Activated naive CD4-positive, alpha-beta T cell treated with anti-CD3 and anti-CD28 coated beads for 36 hours (primary cell): Measurements from ENCODE around the gene HIGD1B. TPM values are rescaled to one million over a fixed set of nuclear protein-coding genes. Genes with fewer than 3 reads are reported as not detected.

Source experiments
- CTCF ChIA-PET: fragments of 350-600 bp; sonication (Branson Sonifier 250); formaldehyde crosslinking; loops from one replicate; lab custom pipeline; 2021; ENCODE audit warnings: antibody characterized with exemption; lab: Charles Lee
- DNase-seq: peaks from one replicate; pipeline ENCODE4 v3.0.0-alpha.2; 2020
- H3K27ac Mint-ChIP-seq: one replicate; pipeline ENCODE4 v1.8.0; 2021; ENCODE audit warnings: mild to moderate bottlenecking, mixed read lengths
- H3K27me3 Mint-ChIP-seq: one replicate; pipeline ENCODE4 v1.8.0; 2021; ENCODE audit warnings: low read depth, mixed read lengths
- H3K36me3 Mint-ChIP-seq: one replicate; pipeline ENCODE4 v1.8.0; 2021; ENCODE audit warnings: low read depth, mixed read lengths
- H3K4me1 Mint-ChIP-seq: one replicate; pipeline ENCODE4 v1.8.0; 2021; ENCODE audit warnings: low read depth, mixed read lengths
- H3K4me3 Mint-ChIP-seq: one replicate; pipeline ENCODE4 v1.8.0; 2021; ENCODE audit warnings: mild to moderate bottlenecking, moderate library complexity, mixed read lengths
- H3K9me3 Mint-ChIP-seq: one replicate; pipeline ENCODE4 v1.8.0; 2021; ENCODE audit warnings: mixed read lengths
- intact Hi-C: fragments of 100-400 bp; cut with micrococcal nuclease; formaldehyde crosslinking; loops from one replicate; pipeline ENCODE4 v1.15.1; 2023
- total RNA-seq, 2 experiments: library from RNA; stranded (reverse); gene quantifications; one replicate each; pipeline ENCODE4 v1.2.3, GENCODE V29; 2021

The HIGD1B gene
- total RNA-seq, 2 experiments from 2014 or later, result not detected

DNA sequence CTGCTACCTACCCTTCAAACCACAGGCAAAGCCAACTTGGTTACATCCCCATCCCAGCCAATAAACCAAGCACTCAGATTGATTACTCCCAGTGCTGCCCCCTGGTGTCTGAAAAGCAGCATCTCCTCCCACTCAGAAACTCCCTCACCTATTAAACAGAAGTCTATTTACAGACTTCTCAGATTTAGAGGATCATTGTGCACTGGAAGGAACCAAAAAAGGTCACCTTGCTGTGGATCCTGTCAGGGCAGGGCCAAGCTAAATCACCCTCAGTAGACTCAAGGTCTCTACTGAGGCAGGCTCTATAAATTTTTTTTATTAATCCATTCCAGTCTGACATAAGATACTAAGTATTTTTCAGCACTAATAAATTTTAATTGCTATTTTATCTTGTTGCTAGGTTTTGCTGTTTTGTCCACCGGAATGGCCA is 17.6 kb downstream of the HIGD1B start:
- Mint-ChIP-seq H3K4me1 (no peaks in the 10 kb centered on the region), H3K27me3 (no peaks in the 10 kb centered on the region), H3K36me3 (peaks cover 30% of the 10 kb centered on the region), H3K27ac (no peak overlapping the region), H3K9me3 (no peaks in the 10 kb centered on the region), H3K4me3 (no peak overlapping the region)
- CTCF ChIA-PET, result interaction anchor here (1.0 to 10.5 kb wide), 5 partner anchors 9 to 88 kb away, joined by 3 to 147 read pairs (median 4); no protein-coding TSS in a partner anchor
- peak; percentile 78 for DNase-seq
- intact Hi-C loops, result loop anchor here (1.0 to 10.0 kb wide), 3 partner anchors 86 to 330 kb away; no protein-coding TSS in a partner anchor

DNA sequence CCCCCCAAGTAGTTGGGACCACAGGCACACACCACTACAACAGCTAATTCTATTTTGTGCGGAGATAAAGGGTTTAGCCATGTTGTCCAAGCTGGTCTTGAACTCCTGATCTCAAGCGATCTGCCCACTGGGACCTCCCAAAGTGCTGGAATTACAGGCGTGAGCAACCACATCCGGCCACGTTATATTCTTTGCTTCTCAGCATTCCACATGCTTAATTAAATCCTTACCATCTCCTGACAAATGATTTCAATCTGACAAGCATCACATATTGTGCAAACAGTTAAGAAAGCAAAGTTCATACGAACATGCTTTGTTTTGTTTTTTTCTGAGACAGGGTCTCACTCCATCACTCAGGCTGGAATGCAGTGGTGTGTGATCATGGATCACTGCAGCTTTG is 18.2 kb downstream of the HIGD1B start:
- intact Hi-C loops, result loop anchor here (1.0 to 10.0 kb wide), 3 partner anchors 87 to 331 kb away; no protein-coding TSS in a partner anchor
- Mint-ChIP-seq H3K4me3 (no peak overlapping the region), H3K4me1 (no peaks in the 10 kb centered on the region), H3K9me3 (no peaks in the 10 kb centered on the region), H3K27me3 (no peaks in the 10 kb centered on the region), H3K36me3 (peaks cover 29% of the 10 kb centered on the region), H3K27ac (no peak overlapping the region)
- DNase-seq, result no peak
- CTCF ChIA-PET, result interaction anchor here (0.7 to 10.5 kb wide), 5 partner anchors 8 to 98 kb away, joined by 3 to 147 read pairs (median 3); no protein-coding TSS in a partner anchor

DNA sequence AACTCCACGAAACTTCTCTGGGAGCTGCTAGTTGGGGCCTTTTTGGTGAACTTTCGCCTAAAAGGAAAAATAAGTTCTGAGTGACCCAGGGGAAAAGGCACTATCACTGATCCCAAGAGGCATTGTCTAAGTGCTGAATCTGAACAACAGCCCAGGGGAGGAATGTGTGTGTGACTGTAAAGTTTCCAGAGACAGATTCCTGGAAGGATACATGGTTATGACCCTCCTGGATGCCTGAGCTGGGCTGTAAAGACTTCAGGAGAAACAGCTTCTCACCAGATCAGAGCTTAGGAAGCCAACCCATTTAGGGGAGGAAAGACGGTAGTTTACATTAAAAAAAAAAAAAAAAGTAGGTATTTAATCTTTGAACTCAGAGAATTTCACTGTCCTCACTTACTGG is 20.2 kb downstream of the HIGD1B start:
- intact Hi-C loops, result loop anchor here (10.0 kb wide), 1 partner anchor 333 kb away; no protein-coding TSS in a partner anchor
- CTCF ChIA-PET, result interaction anchor here (0.7 to 10.5 kb wide), 5 partner anchors 9 to 329 kb away, joined by 3 to 147 read pairs (median 3); no protein-coding TSS in a partner anchor
- no peak for DNase-seq
- peaks cover 33% of the 10 kb centered on the region for H3K36me3 Mint-ChIP-seq
- H3K27ac Mint-ChIP-seq, result peak overlapping the region; percentile 38
- no peak overlapping the region for H3K4me3 Mint-ChIP-seq
- no peaks in the 10 kb centered on the region for H3K4me1 Mint-ChIP-seq
- H3K9me3 Mint-ChIP-seq, result no peaks in the 10 kb centered on the region
- H3K27me3 Mint-ChIP-seq, result no peaks in the 10 kb centered on the region

DNA sequence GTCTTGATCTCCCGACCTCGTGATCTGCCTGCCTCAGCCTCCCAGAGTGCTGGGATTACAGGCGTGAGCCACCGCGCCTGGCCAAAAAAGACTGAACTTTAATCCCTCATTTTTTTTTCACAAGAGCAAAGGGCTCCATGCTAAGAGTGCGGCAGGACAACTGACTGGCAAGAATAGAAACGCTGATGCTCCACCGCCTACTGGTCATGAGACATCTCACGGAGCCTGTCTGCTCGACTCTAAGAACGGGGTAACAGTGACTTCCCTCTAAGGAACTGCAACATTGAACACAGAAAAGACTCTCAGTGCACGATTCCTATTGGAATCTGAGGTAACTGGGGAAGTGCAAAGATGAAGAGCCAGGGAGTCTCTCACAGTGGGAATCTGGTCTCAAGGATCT is 23.9 kb downstream of the HIGD1B start:
- H3K27me3 Mint-ChIP-seq, result no peaks in the 10 kb centered on the region
- H3K4me3 Mint-ChIP-seq, result no peak overlapping the region
- CTCF ChIA-PET, result no interaction called here
- DNase-seq, result no peak
- H3K36me3 Mint-ChIP-seq, result peaks cover 25% of the 10 kb centered on the region
- H3K9me3 Mint-ChIP-seq, result no peaks in the 10 kb centered on the region
- no peaks in the 10 kb centered on the region for H3K4me1 Mint-ChIP-seq
- no peak overlapping the region for H3K27ac Mint-ChIP-seq
- intact Hi-C loops, result no loop called here

DNA sequence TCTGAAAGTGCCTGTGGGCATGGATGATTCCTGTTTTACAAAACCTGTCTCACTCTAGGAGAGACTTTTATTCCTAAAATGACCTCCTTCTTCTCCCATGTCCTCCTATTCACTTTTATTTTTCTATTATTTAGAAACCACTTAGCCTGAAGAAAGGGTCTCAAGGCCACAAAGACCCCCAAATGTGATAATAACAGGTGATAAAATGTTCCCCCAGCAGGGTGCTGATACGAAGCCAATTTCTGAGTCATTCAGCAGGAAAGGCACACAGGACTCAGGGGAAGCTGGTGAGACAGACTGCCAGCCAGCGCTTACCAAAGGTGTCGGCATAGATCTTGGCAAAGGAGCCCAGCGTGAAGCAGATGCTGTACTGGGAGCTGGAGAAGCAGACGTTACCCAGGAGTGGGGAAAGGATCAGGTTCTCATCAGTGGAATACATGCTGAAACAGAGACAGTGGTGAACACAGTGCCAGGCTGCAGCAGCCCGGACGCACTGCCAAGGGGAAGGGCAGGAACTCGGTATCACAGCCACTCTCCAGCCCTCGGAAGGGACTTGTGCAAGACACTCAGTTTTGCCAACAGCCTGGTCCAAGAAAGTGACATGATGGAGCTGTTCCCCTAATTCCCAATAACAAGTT is 24.6 kb downstream of the HIGD1B start:
- no peaks in the 10 kb centered on the region for H3K9me3 Mint-ChIP-seq
- no peaks in the 10 kb centered on the region for H3K4me1 Mint-ChIP-seq
- CTCF ChIA-PET, result no interaction called here
- peaks cover 25% of the 10 kb centered on the region for H3K36me3 Mint-ChIP-seq
- H3K27ac Mint-ChIP-seq, result no peak overlapping the region
- DNase-seq, result no peak
- intact Hi-C loops, result no loop called here
- no peaks in the 10 kb centered on the region for H3K27me3 Mint-ChIP-seq
- H3K4me3 Mint-ChIP-seq, result no peak overlapping the region

DNA sequence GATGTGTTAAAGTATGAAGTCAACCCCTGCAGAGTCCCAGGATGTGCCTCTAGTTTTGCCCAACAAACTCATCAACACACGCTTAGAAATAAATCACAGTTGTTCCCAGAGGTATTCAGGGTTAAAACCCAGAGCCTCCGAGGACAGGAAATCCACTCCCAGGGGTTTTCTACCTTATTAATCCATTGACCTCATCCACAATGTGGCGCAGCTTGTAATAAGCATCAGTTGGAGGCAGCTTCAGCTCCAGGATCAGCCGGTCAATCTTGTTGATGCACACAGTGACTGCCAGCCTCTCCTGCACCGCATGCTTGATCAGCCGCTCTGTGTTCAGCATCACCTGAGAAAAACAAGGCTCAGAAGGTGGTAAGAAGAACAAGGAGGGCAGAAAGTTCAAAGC is 28.1 kb downstream of the HIGD1B start:
- Mint-ChIP-seq H3K9me3 (no peaks in the 10 kb centered on the region), H3K27ac (no peak overlapping the region), H3K4me1 (no peaks in the 10 kb centered on the region), H3K27me3 (no peaks in the 10 kb centered on the region), H3K36me3 (peaks cover 30% of the 10 kb centered on the region), H3K4me3 (no peak overlapping the region)
- intact Hi-C loops, result no loop called here
- no peak for DNase-seq
- CTCF ChIA-PET, result no interaction called here

DNA sequence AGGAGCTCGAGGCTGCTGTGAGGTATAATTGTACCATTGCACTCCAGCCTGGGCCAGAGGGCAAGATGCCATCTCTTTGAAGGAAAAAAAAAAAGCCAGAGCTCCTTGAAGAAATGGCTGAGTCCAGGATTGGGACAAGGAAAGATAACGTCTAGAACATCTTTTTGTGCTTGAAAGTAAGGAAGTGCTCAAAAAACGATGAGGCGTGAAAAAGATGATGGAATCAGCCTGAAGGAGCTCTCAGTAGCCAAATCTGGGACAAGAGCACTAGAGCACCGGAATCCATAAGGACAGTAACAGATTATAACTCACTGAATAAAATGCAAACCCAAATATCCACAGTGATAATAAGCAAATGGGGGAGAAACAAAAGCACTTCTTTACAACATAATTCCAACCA is 29.4 kb downstream of the HIGD1B start:
- no peak overlapping the region for H3K4me3 Mint-ChIP-seq
- DNase-seq, result no peak
- CTCF ChIA-PET, result interaction anchor here (1.1 to 3.1 kb wide), 4 partner anchors 9 to 102 kb away, joined by 3 to 11 read pairs (median 4); no protein-coding TSS in a partner anchor
- no peaks in the 10 kb centered on the region for H3K4me1 Mint-ChIP-seq
- peaks cover 22% of the 10 kb centered on the region for H3K36me3 Mint-ChIP-seq
- no peaks in the 10 kb centered on the region for H3K9me3 Mint-ChIP-seq
- H3K27ac Mint-ChIP-seq, result no peak overlapping the region
- no peaks in the 10 kb centered on the region for H3K27me3 Mint-ChIP-seq
- intact Hi-C loops, result no loop called here

DNA sequence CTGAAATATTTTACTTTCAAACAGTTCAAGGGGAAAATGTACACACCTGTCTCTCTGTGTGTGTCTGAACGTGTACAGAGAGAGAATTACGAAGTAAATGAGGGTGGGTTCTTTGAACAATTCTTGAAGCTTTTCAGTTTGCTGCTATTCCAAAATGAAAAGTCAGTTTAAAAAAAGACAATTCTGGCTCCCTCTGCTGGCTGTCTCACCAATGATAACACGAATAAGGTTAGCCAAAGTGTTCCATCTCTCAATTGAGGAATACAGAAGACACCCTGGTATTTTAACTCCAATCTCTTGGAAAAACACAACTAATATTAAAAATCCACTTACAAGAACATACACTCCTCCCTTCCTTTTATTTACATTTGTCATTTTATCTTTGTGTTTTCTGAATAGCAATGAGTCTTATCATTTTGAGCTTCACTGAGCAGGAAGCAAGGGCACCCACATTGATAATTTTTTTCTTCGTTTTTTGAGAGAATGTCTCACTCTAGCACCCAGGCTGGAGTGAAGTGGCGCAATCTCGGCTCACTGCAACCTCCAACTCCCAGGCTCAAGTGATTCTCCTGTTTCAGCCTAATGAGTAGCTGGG is 31.0 kb downstream of the HIGD1B start:
- CTCF ChIA-PET, result interaction anchor here (0.8 to 3.1 kb wide), 6 partner anchors 10 to 141 kb away, joined by 3 to 11 read pairs (median 3); no protein-coding TSS in a partner anchor
- no peaks in the 10 kb centered on the region for H3K27me3 Mint-ChIP-seq
- H3K4me1 Mint-ChIP-seq, result no peaks in the 10 kb centered on the region
- intact Hi-C loops, result no loop called here
- peak; percentile 50 for DNase-seq
- no peak overlapping the region for H3K4me3 Mint-ChIP-seq
- peaks cover 31% of the 10 kb centered on the region for H3K36me3 Mint-ChIP-seq
- H3K27ac Mint-ChIP-seq, result no peak overlapping the region
- no peaks in the 10 kb centered on the region for H3K9me3 Mint-ChIP-seq

DNA sequence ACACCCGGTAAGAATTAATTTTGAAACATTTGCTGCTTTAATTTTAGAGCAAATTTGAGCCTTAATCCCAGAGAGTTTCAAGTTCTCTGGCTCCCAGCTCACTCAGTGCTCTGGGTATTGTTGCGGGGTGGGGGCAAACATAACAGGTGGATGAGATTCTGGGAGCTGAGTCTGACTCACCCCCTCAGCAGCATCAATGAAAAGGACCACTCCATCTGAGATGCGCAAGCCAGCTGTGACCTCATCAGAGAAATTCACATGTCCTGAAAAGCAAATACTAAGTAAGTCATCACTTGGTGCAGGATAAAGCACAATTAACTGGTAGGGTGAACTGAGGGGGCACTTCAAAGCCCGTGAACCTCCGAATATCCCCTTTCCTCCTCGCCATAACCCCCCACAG is 31.7 kb downstream of the HIGD1B start:
- Mint-ChIP-seq H3K9me3 (no peaks in the 10 kb centered on the region), H3K27ac (no peak overlapping the region), H3K27me3 (no peaks in the 10 kb centered on the region), H3K4me3 (no peak overlapping the region), H3K36me3 (peaks cover 29% of the 10 kb centered on the region), H3K4me1 (no peaks in the 10 kb centered on the region)
- DNase-seq, result no peak
- intact Hi-C loops, result no loop called here
- CTCF ChIA-PET, result interaction anchor here (0.6 to 3.1 kb wide), 5 partner anchors 11 to 141 kb away, joined by 3 to 11 read pairs (median 3); no protein-coding TSS in a partner anchor

DNA sequence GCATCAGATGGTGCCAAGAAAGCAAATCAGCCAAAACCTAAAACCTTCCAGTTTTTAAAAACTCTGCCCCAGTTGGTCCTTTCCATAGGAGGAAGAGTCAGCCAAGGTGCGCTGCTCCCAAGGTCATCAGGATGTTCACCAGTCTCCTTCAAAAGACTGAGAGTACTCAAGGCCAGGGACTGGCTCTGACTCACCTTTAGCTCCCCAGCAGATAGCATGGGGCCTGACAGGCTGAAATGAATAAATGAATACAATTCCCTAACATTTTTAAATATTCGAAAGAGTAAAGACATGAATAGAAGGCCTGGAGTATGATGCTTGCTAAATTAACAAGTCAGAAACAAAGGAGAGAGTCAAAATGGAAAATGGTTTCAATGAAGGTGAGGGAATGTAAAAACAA is 32.4 kb downstream of the HIGD1B start:
- intact Hi-C loops, result no loop called here
- no peak for DNase-seq
- CTCF ChIA-PET, result interaction anchor here (0.6 to 3.1 kb wide), 2 partner anchors 12 to 23 kb away, joined by 3 to 11 read pairs; no protein-coding TSS in a partner anchor
- peaks cover 33% of the 10 kb centered on the region for H3K36me3 Mint-ChIP-seq
- no peaks in the 10 kb centered on the region for H3K4me1 Mint-ChIP-seq
- H3K4me3 Mint-ChIP-seq, result no peak overlapping the region
- no peaks in the 10 kb centered on the region for H3K9me3 Mint-ChIP-seq
- no peak overlapping the region for H3K27ac Mint-ChIP-seq
- no peaks in the 10 kb centered on the region for H3K27me3 Mint-ChIP-seq

DNA sequence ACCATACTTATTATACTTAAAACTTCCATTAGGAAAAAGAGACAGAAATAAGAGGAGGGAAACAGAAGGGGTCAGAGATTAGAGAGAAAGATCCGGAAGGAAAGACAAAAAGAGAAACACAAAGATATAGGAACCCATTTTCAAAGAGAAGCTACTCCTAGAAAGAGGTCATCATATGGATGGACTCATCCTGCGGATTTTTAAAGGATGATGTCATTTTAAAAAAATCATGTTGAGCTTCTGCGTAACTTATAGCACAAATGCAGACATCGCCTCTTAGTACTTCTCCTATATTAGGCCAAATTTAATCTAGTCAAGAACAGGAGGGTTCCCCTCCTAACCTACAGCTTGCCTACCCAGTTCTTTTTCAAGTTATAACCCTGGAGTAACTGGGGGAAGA is 33.5 kb downstream of the HIGD1B start:
- Mint-ChIP-seq H3K27me3 (no peaks in the 10 kb centered on the region), H3K36me3 (peaks cover 33% of the 10 kb centered on the region), H3K4me1 (no peaks in the 10 kb centered on the region), H3K4me3 (no peak overlapping the region), H3K9me3 (no peaks in the 10 kb centered on the region), H3K27ac (no peak overlapping the region)
- CTCF ChIA-PET, result interaction anchor here (0.7 to 1.4 kb wide), 5 partner anchors 9 to 118 kb away, joined by 3 to 7 read pairs (median 3); no protein-coding TSS in a partner anchor
- intact Hi-C loops, result no loop called here
- no peak for DNase-seq

DNA sequence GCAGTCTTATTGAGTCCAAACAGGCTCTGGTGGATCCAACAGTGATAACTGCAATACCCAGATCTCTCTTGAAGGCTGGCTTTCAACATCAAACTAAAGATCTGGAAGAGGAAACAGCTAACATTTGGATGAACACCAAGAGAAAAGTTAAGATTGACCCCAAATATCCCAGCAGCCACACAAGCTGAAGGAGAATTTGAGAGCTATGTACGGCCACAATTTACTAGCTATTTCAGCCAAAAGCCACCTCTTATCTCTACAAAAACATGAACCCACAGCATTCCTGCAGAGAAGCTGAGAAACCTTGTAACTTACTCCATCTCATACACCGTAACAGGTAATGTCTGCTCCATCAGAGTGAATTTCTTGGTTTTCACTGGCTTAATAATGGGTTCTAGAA is 37.3 kb downstream of the HIGD1B start:
- Mint-ChIP-seq H3K9me3 (no peaks in the 10 kb centered on the region), H3K4me3 (no peak overlapping the region), H3K4me1 (peaks cover 8% of the 10 kb centered on the region), H3K27ac (no peak overlapping the region), H3K36me3 (peaks cover 28% of the 10 kb centered on the region), H3K27me3 (no peaks in the 10 kb centered on the region)
- intact Hi-C loops, result no loop called here
- CTCF ChIA-PET, result interaction anchor here (0.6 to 1.6 kb wide), 3 partner anchors 18 to 339 kb away, joined by 3 read pairs; no protein-coding TSS in a partner anchor
- DNase-seq, result no peak
